A549 (cell line): ENCODE measurements around the gene RNF152. TPM values are rescaled to one million over a fixed set of nuclear protein-coding genes. Genes with fewer than 3 reads are reported as not detected.

Experiments
- ATAC-seq, 2 experiments: fragments of 200-7000 bp in 1 of 2; fragments of >200 bp in 1 of 2; cut with Nextera tagmentation in 1 of 2; cut with Tn5 transposase in 1 of 2; 3 replicates each; pipeline versions ENCODE4 v1.8.0 to v1.9.1; 2018 to 2020; ENCODE audit warnings: mild to moderate bottlenecking in 1 of 2, moderate library complexity in 1 of 2
- CTCF ChIA-PET: fragments of 300-600 bp; sonication (Branson Sonifier 250); formaldehyde crosslinking; extraction: SDS; loops from one replicate; lab custom pipeline; 2021; ENCODE audit warnings: antibody characterized with exemption, inconsistent platforms; lab: Yijun Ruan, JAX
- POLR2A ChIA-PET: fragments of 350-600 bp; formaldehyde crosslinking; extraction: SDS; loops from one replicate; lab custom pipeline; 2021; ENCODE audit warnings: antibody characterized with exemption, inconsistent platforms; lab: Yijun Ruan, JAX
- DNase-seq, 2 experiments: peaks; one replicate each; pipeline versions ENCODE4 v3.0.0 to v3.0.0-alpha.2; 2011 to 2016; ENCODE audit warnings: low read depth in 1 of 2, low spot score in 1 of 2
- FAIRE-seq: peaks from 2 replicates; lab custom pipeline; 2011; peaks lifted over from hg19 to GRCh38; lab: Jason Lieb, UNC
- H3K27ac ChIP-seq, 2 experiments: fragments of >200 bp; sonication (Bioruptor Twin); formaldehyde crosslinking; 3 replicates each; pipeline ENCODE4 v1.5.1; 2016 to 2017
- H3K4me1 ChIP-seq: fragments of >200 bp; sonication (Bioruptor Twin); formaldehyde crosslinking; 3 replicates; pipeline ENCODE4 v1.6.1; 2016
- H3K4me2 ChIP-seq: fragments of >200 bp; sonication (Bioruptor Twin); formaldehyde crosslinking; 3 replicates; pipeline ENCODE4 v1.6.1; 2016
- H3K4me3 ChIP-seq: fragments of >200 bp; sonication (Bioruptor Twin); formaldehyde crosslinking; 3 replicates; pipeline ENCODE4 v1.5.1; 2016
- H3K9me3 ChIP-seq: fragments of >200 bp; sonication (Bioruptor Twin); formaldehyde crosslinking; 3 replicates; pipeline ENCODE4 v1.6.1; 2016
- ATOH8 ChIP-seq: fragments of 250-450 bp; sonication (Bioruptor Pico); IDR thresholded peaks from 2 replicates; pipeline ENCODE4 v1.5.0; 2020; ENCODE audit warnings: low read depth, mild to moderate bottlenecking, moderate library complexity
- BCL3 ChIP-seq: fragments of >200 bp; sonication (Bioruptor Twin); formaldehyde crosslinking; IDR thresholded peaks from 3 replicates; pipeline ENCODE4 v1.6.1; 2016
- BHLHE40 ChIP-seq: IDR thresholded peaks from 2 replicates; pipeline ENCODE4 v1.6.1; 2012; ENCODE audit warnings: low read depth, low read length, inconsistent platforms
- CHD4 ChIP-seq: fragments of 200-600 bp; sonication (generic); IDR thresholded peaks from 2 replicates; pipeline ENCODE4 v1.6.1; 2016; ENCODE audit warnings: antibody characterized with exemption, mild to moderate bottlenecking, borderline replicate concordance
- ELK1 ChIP-seq: fragments of 150-350 bp; IDR thresholded peaks from 2 replicates; pipeline ENCODE4 v1.6.1; 2014; ENCODE audit warnings: low read depth, mild to moderate bottlenecking, low read length
- EP300 ChIP-seq, 2 experiments: fragments of >200 bp; sonication (Bioruptor Twin); formaldehyde crosslinking; IDR thresholded peaks; 2 replicates in 1 of 2; 3 replicates in 1 of 2; pipeline ENCODE4 v1.6.1; 2016 to 2017
- ESRRA ChIP-seq: fragments of 150-350 bp; IDR thresholded peaks from 2 replicates; pipeline ENCODE4 v1.6.1; 2014; ENCODE audit warnings: mild to moderate bottlenecking, low read length, borderline replicate concordance
- GATA3 ChIP-seq: IDR thresholded peaks from 2 replicates; pipeline ENCODE4 v1.6.1; 2012; ENCODE audit warnings: borderline replicate concordance
- HES2 ChIP-seq: fragments of >200 bp; sonication (Bioruptor Twin); formaldehyde crosslinking; IDR thresholded peaks from 2 replicates; pipeline ENCODE4 v1.6.1; 2016
- HEYL ChIP-seq: fragments of 250-450 bp; sonication (Bioruptor Pico); IDR thresholded peaks from 2 replicates; pipeline ENCODE4 v1.8.0; 2021; ENCODE audit warnings: mild to moderate bottlenecking, moderate library complexity
- HMGXB4 ChIP-seq: fragments of 250-450 bp; sonication (Bioruptor Pico); IDR thresholded peaks from 2 replicates; pipeline ENCODE4 v1.5.0; 2021; ENCODE audit warnings: mild to moderate bottlenecking, moderate library complexity, borderline replicate concordance
- HOXA7 ChIP-seq: fragments of 250-450 bp; sonication (Bioruptor Pico); IDR thresholded peaks from 2 replicates; pipeline ENCODE4 v1.5.0; 2020; ENCODE audit warnings: mild to moderate bottlenecking, moderate library complexity
- HOXB13 ChIP-seq: fragments of 250-450 bp; sonication (Bioruptor Pico); IDR thresholded peaks from 2 replicates; pipeline ENCODE4 v1.5.0; 2020; ENCODE audit warnings: low read depth, mild to moderate bottlenecking, moderate library complexity
- JUNB ChIP-seq: fragments of >200 bp; sonication (Bioruptor Twin); formaldehyde crosslinking; IDR thresholded peaks from 2 replicates; pipeline ENCODE4 v1.6.1; 2016
- MYC ChIP-seq: IDR thresholded peaks from 2 replicates; pipeline ENCODE4 v1.6.1; 2012; ENCODE audit warnings: mild to moderate bottlenecking, inconsistent platforms, low read length, improper control_type of control experiment, borderline replicate concordance
- NFE2L2 ChIP-seq: fragments of 150-350 bp; conservative IDR thresholded peaks from 2 replicates; pipeline ENCODE4 v1.6.1; 2014; ENCODE audit warnings: low read length
- PBX3 ChIP-seq: IDR thresholded peaks from 2 replicates; pipeline ENCODE4 v1.6.1; 2012
- POLR2AphosphoS2 ChIP-seq: conservative IDR thresholded peaks from 2 replicates; pipeline ENCODE4 v1.6.1; 2012; ENCODE audit warnings: low read length, improper control_type of control experiment, inconsistent platforms
- RCOR1 ChIP-seq: fragments of 150-350 bp; IDR thresholded peaks from 2 replicates; pipeline ENCODE4 v1.6.1; 2014; ENCODE audit warnings: antibody characterized with exemption, low read length, low read depth
- REST ChIP-seq: fragments of 200-600 bp; sonication (generic); IDR thresholded peaks from 2 replicates; pipeline ENCODE4 v1.6.1; 2016; ENCODE audit warnings: antibody characterized with exemption, mild to moderate bottlenecking, moderate library complexity
- RFX5 ChIP-seq: fragments of 450-650 bp; IDR thresholded peaks from 2 replicates; pipeline ENCODE4 v1.7.1; 2014; ENCODE audit warnings: antibody characterized with exemption, mild to moderate bottlenecking, moderate library complexity
- TP53 ChIP-seq: fragments of 250-450 bp; sonication (Bioruptor Pico); IDR thresholded peaks from 2 replicates; pipeline ENCODE4 v1.5.0; 2021; ENCODE audit warnings: mild to moderate bottlenecking, moderate library complexity
- USF2 ChIP-seq: fragments of 450-650 bp; IDR thresholded peaks from 2 replicates; pipeline ENCODE4 v1.6.1; 2014; ENCODE audit warnings: antibody characterized with exemption
- ZC3H11A ChIP-seq: fragments of 450-650 bp; IDR thresholded peaks from 2 replicates; pipeline ENCODE4 v1.6.1; 2014; ENCODE audit warnings: antibody characterized with exemption, mild to moderate bottlenecking
- WGBS: methylation state at CpG from one replicate; pipeline ENCODE4 v1.1.6; 2017; ENCODE audit errors: missing lambda C conversion rate; 5-methylcytosine and 5-hydroxymethylcytosine counted together
- polyA plus RNA-seq, 4 experiments: library from polyadenylated mRNA; depleted of rRNA in 3 of 4; stranded (reverse); fragments of >200 nt; fragmentation: RNase III in 1 of 4; extraction: RNeasy Plus Mini Kit Qiagen cat#74134 plus additional on column Dnase treatment in 1 of 4; gene quantifications; 2 replicates in 3 of 4; 3 replicates in 1 of 4; pipeline ENCODE4 v1.2.3, GENCODE V29; 2011 to 2017

The RNF152 gene
- polyA plus RNA-seq, 2 of the 4 experiments (the other 2 are of a cell fraction) = 0.12 TPM; not detected in 1

- peak in 1 of 2 experiments; percentile 13 for DNase-seq
- peak overlapping the region in 1 of 2 experiments; percentile 73; a peak in 4 of 6 replicates for H3K27ac ChIP-seq
- no peaks in the 10 kb centered on the region for H3K9me3 ChIP-seq
- FAIRE-seq = no peak
- 0 out of 3 replicates have a peak, but pooled peaks cover 3% of the 10 kb centered on the region for H3K4me1 ChIP-seq
- peak overlapping the region; percentile 74 for H3K4me3 ChIP-seq
- ChIA-PET CTCF (no interaction called here), POLR2A (no interaction called here)
- TF ChIP-seq CHD4 = no peak
- TF ChIP-seq HEYL (CRISPR knock-in tag) = no peak
- no peak for TF ChIP-seq ELK1
- no peak for TF ChIP-seq POLR2AphosphoS2
- no peak for TF ChIP-seq GATA3
- no peak for TF ChIP-seq ESRRA
- TF ChIP-seq HES2 = no peak
- no peak for TF ChIP-seq BCL3
- TF ChIP-seq RFX5 = no peak
- TF ChIP-seq HOXA7 (CRISPR knock-in tag) = no peak
- no peak for TF ChIP-seq REST
- no peak for TF ChIP-seq BHLHE40
- no peak for TF ChIP-seq RCOR1
- TF ChIP-seq JUNB = no peak
- TF ChIP-seq ZC3H11A = no peak
- TF ChIP-seq, all 56 proteins: peak for 0
- 8% methylated on average over 18 of the region's 65 CpGs for WGBS
- ATAC-seq = peak; percentile 43 to 70; a peak in 5 of 6 replicates
- peak overlapping the region; percentile 89 for H3K4me2 ChIP-seq
Observed at GRCh38 chr18:61893309-61893970, 633 bp upstream of the RNF152 start.

- DNase-seq (no peak), ATAC-seq (no peak), FAIRE-seq (no peak)
- H3K4me2 ChIP-seq = no peak overlapping the region
- ChIA-PET CTCF (no interaction called here), POLR2A (no interaction called here)
- no peaks in the 10 kb centered on the region for H3K9me3 ChIP-seq
- WGBS = 73% methylated on average over 4 of the region's 4 CpGs
- H3K4me1 ChIP-seq = 0 out of 3 replicates have a peak, but pooled peaks cover 3% of the 10 kb centered on the region
- H3K4me3 ChIP-seq = no peak overlapping the region
- no peak overlapping the region for H3K27ac ChIP-seq
- TF ChIP-seq HOXA7 (CRISPR knock-in tag) (no peak), ATOH8 (CRISPR knock-in tag) (no peak), PBX3 (no peak), USF2 (no peak), TP53 (CRISPR knock-in tag) (no peak), HOXB13 (CRISPR knock-in tag) (no peak), EP300 (IDR thresholded peaks at IDR 0.05) (no peak), GATA3 (no peak), MYC (no peak), POLR2AphosphoS2 (no peak), NFE2L2 (no peak), HMGXB4 (CRISPR knock-in tag) (no peak), CHD4 (no peak), HEYL (CRISPR knock-in tag) (no peak)
Observed at GRCh38 chr18:61891894-61892293, 913 bp downstream of the RNF152 start.
